HTERT RPE-1 (cell line): ENCODE data around the gene KLK7.

Experiments used
- in situ Hi-C: fragments of 300-500 bp; cut with MboI; formaldehyde crosslinking; loops from 4 replicates; pipeline ENCODE4 v1.14.3; 2020; ENCODE audit warnings: low sequenced_read_pairs

The KLK7 gene

GRCh38 chr19:50939596-50939995 lies 44.1 kb downstream of the KLK7 start:
- in situ Hi-C loops = no loop called here

GRCh38 chr19:50933640-50934039 lies 50.1 kb downstream of the KLK7 start:
- in situ Hi-C loops = no loop called here

- in situ Hi-C loops = no loop called here
Measured at GRCh38 chr19:50932690-50933083, 51.0 kb downstream of the KLK7 start.

- in situ Hi-C loops = no loop called here
Measured at GRCh38 chr19:50932018-50932689, 51.6 kb downstream of the KLK7 start.

GRCh38 chr19:50931023-50931422 lies 52.7 kb downstream of the KLK7 start:
- in situ Hi-C loops = no loop called here

GRCh38 chr19:50928831-50929230 lies 54.9 kb downstream of the KLK7 start:
- in situ Hi-C loops = no loop called here
